Measurements from ENCODE around the gene SAA2.

DNA sequence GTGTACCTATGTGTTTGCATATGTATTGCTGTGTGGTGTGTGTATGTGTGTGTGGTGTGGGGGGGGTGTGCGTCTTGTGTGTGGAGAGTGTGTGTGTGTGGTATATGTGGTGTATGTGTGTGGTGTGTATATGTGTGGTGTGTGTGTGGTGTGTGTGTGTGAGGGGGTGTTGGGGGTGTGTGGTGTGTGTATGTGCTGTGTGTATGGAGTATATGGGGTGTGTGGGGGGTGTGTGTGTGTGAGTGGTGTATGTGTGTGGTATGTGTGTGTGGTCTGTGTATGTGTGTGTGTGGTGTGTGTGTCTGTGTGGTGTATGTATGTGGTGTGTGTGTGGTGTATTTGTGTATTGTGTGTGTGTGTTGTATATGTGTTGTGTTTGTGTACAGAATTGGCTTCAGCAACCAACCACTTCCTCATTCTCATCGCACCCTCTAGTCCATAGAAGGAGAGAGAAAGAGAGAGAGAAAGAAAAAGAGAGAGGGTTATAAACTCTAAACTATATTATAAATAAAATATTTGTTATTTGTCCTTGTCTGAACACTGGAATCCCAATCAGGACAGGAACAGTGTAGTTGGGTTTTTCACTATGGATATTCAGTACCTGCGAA is 25.6 kb downstream of the SAA2 start:
- TF ChIP-seq POLR2A (IDR thresholded peaks at IDR 0.05; ENCODE audit: low read length) (no peak), GATA1 (IDR thresholded peaks at IDR 0.05; ENCODE audit: low read depth, low read length) (no peak)

Measured in erythroblast (primary cell).